Stimulated activated CD8-positive, alpha-beta memory T cell treated with anti-CD3 and anti-CD28 coated beads, Interleukin-12 subunit alpha, Interleukin-12 subunit beta, amount 100 ng/mL, for 24 hours (primary cell): Measurements from ENCODE around the gene OR4D11.

Source experiments
- DNase-seq: peaks from one replicate; pipeline ENCODE4 v3.0.0-alpha.2; 2020; ENCODE audit errors: extremely low read depth

The OR4D11 gene

GRCh38 chr11:59548309-59548656 is 44.9 kb downstream of the OR4D11 start:
- no peak for DNase-seq

GRCh38 chr11:59550368-59550841 is 47.0 kb downstream of the OR4D11 start:
- peak; percentile 73 for DNase-seq

- DNase-seq: peak; percentile 56
These were observed 47.7 kb downstream of the OR4D11 start for GRCh38 chr11:59550842-59551658.

- DNase-seq: no peak
These were observed 48.5 kb downstream of the OR4D11 start for GRCh38 chr11:59551659-59552521.

- no peak for DNase-seq
These were observed 49.5 kb downstream of the OR4D11 start for GRCh38 chr11:59552844-59553243.

- no peak for DNase-seq
These were observed 49.9 kb downstream of the OR4D11 start for GRCh38 chr11:59553323-59553722.
